Gastroesophageal sphincter (tissue), 3 donors: ENCODE results near the gene CTNND2.

Source experiments
- CTCF ChIP-seq, 4 experiments: fragments of 200-600 bp in 2 of 4; fragments of 450-650 bp in 2 of 4; sonication (generic) in 1 of 4; IDR thresholded peaks; one replicate each; pipeline ENCODE4 v1.5.1; 2017 to 2019; ENCODE audit warnings: antibody characterized with exemption in 4 of 4, mild to moderate bottlenecking in 2 of 4, moderate library complexity in 2 of 4
- POLR2A ChIP-seq, 2 donors: fragments of 450-650 bp; IDR thresholded peaks; one replicate each; pipeline ENCODE4 v1.6.1; 2017; ENCODE audit warnings: antibody characterized with exemption in 2 of 2, mild to moderate bottlenecking in 2 of 2, moderate library complexity in 1 of 2
- POLR2AphosphoS5 ChIP-seq: sonication (generic); formaldehyde crosslinking; IDR thresholded peaks from one replicate; pipeline ENCODE4 v1.6.1; 2017; ENCODE audit warnings: antibody characterized with exemption

GRCh38 chr5:11757661-11758060 is 146.6 kb downstream of the CTNND2 start:
- TF ChIP-seq POLR2A (IDR thresholded peaks at IDR 0.05) = no peak
- no peak for TF ChIP-seq CTCF (IDR thresholded peaks at IDR 0.05)
- TF ChIP-seq POLR2AphosphoS5 = no peak
